ENCODE results near the gene FAM124A. TPM values are rescaled to one million over a fixed set of nuclear protein-coding genes. Genes with fewer than 3 reads are reported as not detected.

The FAM124A gene
- polyA plus RNA-seq, 3 donors, result 0.03 to 0.20 (median 0.13) TPM

DNA sequence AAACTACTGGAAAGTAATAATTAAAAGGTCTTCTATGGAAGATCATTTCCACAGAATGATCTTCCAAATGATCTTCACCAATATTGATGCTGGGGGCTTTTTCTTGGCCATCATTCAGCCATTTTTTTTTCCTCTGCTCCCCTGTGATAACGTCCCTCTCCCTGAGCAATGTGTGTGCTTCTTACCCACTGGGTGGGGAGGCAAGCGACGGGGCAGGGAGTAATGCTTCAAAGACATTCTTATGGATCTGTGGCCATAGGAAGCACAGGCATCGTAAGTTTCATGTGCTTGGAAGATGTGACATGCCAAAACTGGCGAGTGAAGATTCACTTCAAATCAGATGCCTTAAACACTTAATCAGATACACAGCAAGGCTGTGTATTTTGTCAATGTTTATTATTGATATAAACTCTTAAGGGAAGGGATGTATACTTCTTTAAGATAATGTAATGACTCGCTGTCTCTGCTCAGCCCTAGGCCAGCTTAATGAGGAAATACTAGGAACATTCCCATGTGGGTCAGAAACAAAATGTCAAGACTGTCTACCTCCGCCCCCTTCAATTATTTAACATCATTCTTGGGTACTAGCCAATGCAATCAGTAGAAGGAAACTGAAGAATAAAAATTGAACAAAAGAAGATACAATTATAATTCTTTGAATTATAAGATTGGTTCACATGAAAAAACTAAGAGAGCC is 83.2 kb downstream of the FAM124A start:
- intact Hi-C loops (cut with micrococcal nuclease), result no loop called here
- Histone ChIP-seq H3K36me3 (replicated peaks in 1 of 2; ENCODE audit: control insufficient read depth in 1 of 2, insufficient read depth in 2 of 2, low read length in 2 of 2) (no peaks in the 10 kb centered on the region), H3K27ac (ENCODE audit: low read depth in 1 of 2, low read length in 2 of 2) (no peak overlapping the region), H4K20me1 (ENCODE audit: insufficient read depth, low read length) (no peaks in the 10 kb centered on the region), H3K9me3 (replicated peaks in 1 of 2; ENCODE audit: control insufficient read depth in 1 of 2, insufficient read depth in 1 of 2, low read length in 2 of 2) (no peaks in the 10 kb centered on the region), H3K4me3 (replicated peaks in 1 of 3; ENCODE audit: low read depth in 2 of 3, low read length in 3 of 3) (no peak overlapping the region), H3K27me3 (ENCODE audit: control insufficient read depth in 2 of 2, insufficient read depth in 2 of 2, low read length in 2 of 2) (no peaks in the 10 kb centered on the region), H2AFZ (ENCODE audit: insufficient read depth, low read depth, low read length, poor library complexity, severe bottlenecking) (no peak overlapping the region), H3K9ac (ENCODE audit: insufficient read depth, low read length, poor library complexity, severe bottlenecking) (no peak overlapping the region), H3K4me2 (replicated peaks; ENCODE audit: extremely low read depth, low read length, poor library complexity, severe bottlenecking) (no peak overlapping the region), H3K4me1 (ENCODE audit: control insufficient read depth in 1 of 2, insufficient read depth in 2 of 2, low read length in 2 of 2) (no peaks in the 10 kb centered on the region), H3K79me2 (ENCODE audit: insufficient read depth, low read length) (no peaks in the 10 kb centered on the region)
- Mint-ChIP-seq H3K4me3 (no peak overlapping the region), H3K9me3 (no peaks in the 10 kb centered on the region), H3K27ac (no peak overlapping the region), H3K27me3 (ENCODE audit: low read depth in 3 of 3) (no peaks in the 10 kb centered on the region), H3K4me1 (peaks cover 3% of the 10 kb centered on the region), H3K36me3 (no peaks in the 10 kb centered on the region)
- TF ChIP-seq, protein P1, sequence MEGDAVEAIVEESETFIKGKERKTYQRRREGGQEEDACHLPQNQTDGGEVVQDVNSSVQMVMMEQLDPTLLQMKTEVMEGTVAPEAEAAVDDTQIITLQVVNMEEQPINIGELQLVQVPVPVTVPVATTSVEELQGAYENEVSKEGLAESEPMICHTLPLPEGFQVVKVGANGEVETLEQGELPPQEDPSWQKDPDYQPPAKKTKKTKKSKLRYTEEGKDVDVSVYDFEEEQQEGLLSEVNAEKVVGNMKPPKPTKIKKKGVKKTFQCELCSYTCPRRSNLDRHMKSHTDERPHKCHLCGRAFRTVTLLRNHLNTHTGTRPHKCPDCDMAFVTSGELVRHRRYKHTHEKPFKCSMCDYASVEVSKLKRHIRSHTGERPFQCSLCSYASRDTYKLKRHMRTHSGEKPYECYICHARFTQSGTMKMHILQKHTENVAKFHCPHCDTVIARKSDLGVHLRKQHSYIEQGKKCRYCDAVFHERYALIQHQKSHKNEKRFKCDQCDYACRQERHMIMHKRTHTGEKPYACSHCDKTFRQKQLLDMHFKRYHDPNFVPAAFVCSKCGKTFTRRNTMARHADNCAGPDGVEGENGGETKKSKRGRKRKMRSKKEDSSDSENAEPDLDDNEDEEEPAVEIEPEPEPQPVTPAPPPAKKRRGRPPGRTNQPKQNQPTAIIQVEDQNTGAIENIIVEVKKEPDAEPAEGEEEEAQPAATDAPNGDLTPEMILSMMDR (IDR thresholded peaks at IDR 0.05), result no peak
- WGBS (ENCODE audit: insufficient coverage), result 95% methylated on average over 3 of the region's 7 CpGs
- no peak for DNase-seq

DNA sequence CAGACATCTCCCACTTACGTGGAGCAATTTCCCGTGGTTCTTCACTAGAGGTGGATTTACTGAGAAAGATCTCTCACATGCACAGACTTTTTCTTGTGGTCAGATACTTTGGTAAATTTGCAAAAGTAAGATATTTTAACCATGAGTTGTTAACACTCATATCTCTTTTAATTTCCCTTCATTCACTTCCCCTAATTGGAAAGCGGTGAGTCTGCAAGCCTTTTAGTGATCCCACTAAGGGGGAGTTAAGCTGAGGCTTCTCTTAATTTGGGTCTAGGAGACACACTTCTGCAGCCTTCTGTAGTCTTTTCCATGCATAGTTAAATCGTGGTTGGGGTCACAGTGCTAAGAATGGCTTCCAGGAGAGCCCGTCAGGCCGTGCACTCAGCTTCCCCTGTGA is 86.6 kb downstream of the FAM124A start:
- no peaks in the 10 kb centered on the region for H3K36me3 ChIP-seq (replicated peaks in 1 of 2; ENCODE audit: control insufficient read depth in 1 of 2, insufficient read depth in 2 of 2, low read length in 2 of 2)
- TF ChIP-seq, protein P1 (IDR thresholded peaks at IDR 0.05), result no peak
- H4K20me1 ChIP-seq (ENCODE audit: insufficient read depth, low read length), result no peaks in the 10 kb centered on the region
- no peaks in the 10 kb centered on the region for H3K9me3 ChIP-seq (replicated peaks in 1 of 2; ENCODE audit: control insufficient read depth in 1 of 2, insufficient read depth in 1 of 2, low read length in 2 of 2)
- H3K9ac ChIP-seq (ENCODE audit: insufficient read depth, low read length, poor library complexity, severe bottlenecking), result no peak overlapping the region
- DNase-seq, result no peak
- Mint-ChIP-seq H3K9me3 (no peaks in the 10 kb centered on the region), H3K4me3 (no peak overlapping the region), H3K27me3 (ENCODE audit: low read depth in 3 of 3) (peaks cover 0 to 4% (median 2%) of the 10 kb centered on the region in 3 donors), H3K27ac (no peak overlapping the region), H3K36me3 (no peaks in the 10 kb centered on the region), H3K4me1 (peaks cover 3% of the 10 kb centered on the region)
- no peaks in the 10 kb centered on the region for H3K27me3 ChIP-seq (ENCODE audit: control insufficient read depth in 2 of 2, insufficient read depth in 2 of 2, low read length in 2 of 2)
- WGBS (ENCODE audit: insufficient coverage), result 71% methylated on average over 3 of the region's 6 CpGs
- intact Hi-C loops (cut with micrococcal nuclease), result no loop called here
- H3K79me2 ChIP-seq (ENCODE audit: insufficient read depth, low read length), result no peaks in the 10 kb centered on the region
- H2AFZ ChIP-seq (ENCODE audit: insufficient read depth, low read depth, low read length, poor library complexity, severe bottlenecking), result peak overlapping the region; percentile 1
- no peak overlapping the region for H3K4me2 ChIP-seq (replicated peaks; ENCODE audit: extremely low read depth, low read length, poor library complexity, severe bottlenecking)
- no peak overlapping the region for H3K27ac ChIP-seq (ENCODE audit: low read depth in 1 of 2, low read length in 2 of 2)
- no peaks in the 10 kb centered on the region for H3K4me1 ChIP-seq (ENCODE audit: control insufficient read depth in 1 of 2, insufficient read depth in 2 of 2, low read length in 2 of 2)
- no peak overlapping the region for H3K4me3 ChIP-seq (replicated peaks in 1 of 3; ENCODE audit: low read depth in 2 of 3, low read length in 3 of 3)

Measured in CD14-positive monocyte (primary cell).